ENCODE measurements around the gene POLH. TPM values are rescaled to one million over a fixed set of nuclear protein-coding genes. Genes with fewer than 3 reads are reported as not detected.
"Not testable (repeated sequence)": the region's sequence is repeated elsewhere in the genome, so short reads cannot be mapped to it uniquely, and the experiment has no call there.

POLH gene
- total and polyA plus RNA-seq, 2 donors from 2014 or later, result 1.8 to 16.8 TPM

DNA sequence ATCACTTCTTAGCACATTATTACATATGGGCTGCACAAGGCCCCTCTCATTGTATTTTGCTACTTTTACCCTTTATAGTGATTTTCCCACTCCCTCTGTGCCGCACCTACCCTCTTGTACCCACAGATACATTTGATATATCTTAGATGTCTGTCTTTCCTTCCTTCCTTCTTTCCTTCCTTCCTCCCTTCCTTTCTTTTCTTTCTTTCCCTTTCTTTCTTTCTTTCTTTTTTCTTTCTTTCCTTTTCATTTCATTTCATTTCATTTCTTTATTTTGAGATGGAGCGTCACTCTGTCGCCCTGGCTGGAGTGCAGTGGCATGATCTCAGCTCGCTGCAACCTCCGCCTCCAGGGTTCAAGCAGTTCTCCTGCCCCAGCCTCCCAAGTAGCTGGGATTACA, 12.2 kb downstream of the POLH start:
- intact Hi-C loops (cut with DNase I), result no loop called here
- Histone ChIP-seq H3K9ac (ENCODE audit: low read length in 3 of 3) (no peak overlapping the region), H3K27ac (ENCODE audit: low read depth in 2 of 2, low read length in 2 of 2) (no peak overlapping the region), H3K4me3 (ENCODE audit: low read length in 3 of 3) (no peak overlapping the region), H3K4me1 (ENCODE audit: control insufficient read depth in 2 of 3, insufficient read depth in 2 of 3, low read depth in 1 of 3, low read length in 3 of 3) (no peaks in the 10 kb centered on the region), H3K36me3 (ENCODE audit: control insufficient read depth in 2 of 3, insufficient read depth in 3 of 3, low read length in 3 of 3) (peaks cover 0 to 27% (median 11%) of the 10 kb centered on the region in 3 donors), H3K27me3 (ENCODE audit: control insufficient read depth, insufficient read depth, low read length) (no peaks in the 10 kb centered on the region), H3K9me3 (ENCODE audit: control insufficient read depth in 2 of 3, insufficient read depth in 1 of 3, low read length in 3 of 3) (no peaks in the 10 kb centered on the region)
- no peak for FAIRE-seq
- TF ChIP-seq, protein P1, sequence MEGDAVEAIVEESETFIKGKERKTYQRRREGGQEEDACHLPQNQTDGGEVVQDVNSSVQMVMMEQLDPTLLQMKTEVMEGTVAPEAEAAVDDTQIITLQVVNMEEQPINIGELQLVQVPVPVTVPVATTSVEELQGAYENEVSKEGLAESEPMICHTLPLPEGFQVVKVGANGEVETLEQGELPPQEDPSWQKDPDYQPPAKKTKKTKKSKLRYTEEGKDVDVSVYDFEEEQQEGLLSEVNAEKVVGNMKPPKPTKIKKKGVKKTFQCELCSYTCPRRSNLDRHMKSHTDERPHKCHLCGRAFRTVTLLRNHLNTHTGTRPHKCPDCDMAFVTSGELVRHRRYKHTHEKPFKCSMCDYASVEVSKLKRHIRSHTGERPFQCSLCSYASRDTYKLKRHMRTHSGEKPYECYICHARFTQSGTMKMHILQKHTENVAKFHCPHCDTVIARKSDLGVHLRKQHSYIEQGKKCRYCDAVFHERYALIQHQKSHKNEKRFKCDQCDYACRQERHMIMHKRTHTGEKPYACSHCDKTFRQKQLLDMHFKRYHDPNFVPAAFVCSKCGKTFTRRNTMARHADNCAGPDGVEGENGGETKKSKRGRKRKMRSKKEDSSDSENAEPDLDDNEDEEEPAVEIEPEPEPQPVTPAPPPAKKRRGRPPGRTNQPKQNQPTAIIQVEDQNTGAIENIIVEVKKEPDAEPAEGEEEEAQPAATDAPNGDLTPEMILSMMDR (IDR thresholded peaks at IDR 0.05; ENCODE audit: borderline replicate concordance, extremely low read depth, insufficient read depth), result no peak
- DNase-seq, result no peak

DNA sequence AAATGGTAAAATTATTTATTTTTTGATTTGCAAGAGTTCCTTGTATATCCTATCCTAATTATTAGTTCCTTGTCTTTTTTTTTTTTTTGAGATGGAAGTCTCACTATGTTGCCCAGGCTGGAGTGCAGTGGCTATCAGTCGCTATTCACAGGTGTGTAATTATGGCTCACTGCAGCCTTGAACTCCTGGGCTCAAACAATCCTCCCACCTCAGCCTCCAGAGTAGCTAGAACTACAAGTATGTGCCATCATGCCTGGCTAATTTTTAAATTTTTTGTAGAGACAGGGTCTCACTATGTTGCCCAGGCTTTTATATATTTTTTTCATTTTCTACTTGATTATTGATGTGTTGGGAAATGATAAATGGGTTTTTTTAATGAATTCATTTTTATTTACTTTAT, 13.6 kb downstream of the POLH start:
- H3K9me3 ChIP-seq (ENCODE audit: control insufficient read depth in 2 of 3, insufficient read depth in 1 of 3, low read length in 3 of 3); H3K27me3 ChIP-seq (ENCODE audit: control insufficient read depth, insufficient read depth, low read length); H3K9ac ChIP-seq (ENCODE audit: low read length in 3 of 3); DNase-seq; H3K4me3 ChIP-seq (ENCODE audit: low read length in 3 of 3); H3K27ac ChIP-seq (ENCODE audit: low read depth in 2 of 2, low read length in 2 of 2); intact Hi-C loops (cut with DNase I); H3K4me1 ChIP-seq (ENCODE audit: control insufficient read depth in 2 of 3, insufficient read depth in 2 of 3, low read depth in 1 of 3, low read length in 3 of 3); FAIRE-seq: not testable (repeated sequence)
- H3K36me3 ChIP-seq (ENCODE audit: control insufficient read depth in 2 of 3, insufficient read depth in 3 of 3, low read length in 3 of 3), result peaks cover 0 to 14% (median 7%) of the 10 kb centered on the region in 3 donors

DNA sequence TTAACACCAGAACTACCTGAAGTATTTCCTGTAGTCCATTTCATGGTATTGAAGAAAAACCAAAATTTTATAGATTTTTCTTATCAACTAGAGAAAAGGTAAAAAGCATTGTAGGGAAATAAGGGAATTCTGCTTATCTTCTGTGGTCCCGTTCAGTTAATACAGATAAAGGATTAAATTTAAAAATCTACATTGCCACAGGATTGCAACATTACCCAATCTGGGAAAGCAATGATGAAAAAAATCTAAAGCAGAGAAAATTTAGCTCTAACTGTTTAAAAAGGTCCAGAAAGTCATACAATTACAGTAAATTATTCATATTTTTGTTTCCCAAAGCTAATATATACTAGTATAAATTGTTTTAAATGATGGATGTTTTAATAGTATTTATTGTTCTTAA, 18.0 kb downstream of the POLH start:
- H3K4me3 ChIP-seq (ENCODE audit: low read length in 3 of 3), result no peak overlapping the region
- intact Hi-C loops (cut with DNase I), result no loop called here
- no peak overlapping the region for H3K27ac ChIP-seq (ENCODE audit: low read depth in 2 of 2, low read length in 2 of 2)
- TF ChIP-seq, protein P1 (IDR thresholded peaks at IDR 0.05; ENCODE audit: borderline replicate concordance, extremely low read depth, insufficient read depth), result no peak
- FAIRE-seq (no peak), DNase-seq (no peak)
- peaks cover 0 to 10% (median 0%) of the 10 kb centered on the region in 3 donors for H3K36me3 ChIP-seq (ENCODE audit: control insufficient read depth in 2 of 3, insufficient read depth in 3 of 3, low read length in 3 of 3)
- H3K27me3 ChIP-seq (ENCODE audit: control insufficient read depth, insufficient read depth, low read length), result no peaks in the 10 kb centered on the region
- H3K9me3 ChIP-seq (ENCODE audit: control insufficient read depth in 2 of 3, insufficient read depth in 1 of 3, low read length in 3 of 3), result no peaks in the 10 kb centered on the region
- H3K9ac ChIP-seq (ENCODE audit: low read length in 3 of 3), result no peak overlapping the region
- no peaks in the 10 kb centered on the region for H3K4me1 ChIP-seq (ENCODE audit: control insufficient read depth in 2 of 3, insufficient read depth in 2 of 3, low read depth in 1 of 3, low read length in 3 of 3)

DNA sequence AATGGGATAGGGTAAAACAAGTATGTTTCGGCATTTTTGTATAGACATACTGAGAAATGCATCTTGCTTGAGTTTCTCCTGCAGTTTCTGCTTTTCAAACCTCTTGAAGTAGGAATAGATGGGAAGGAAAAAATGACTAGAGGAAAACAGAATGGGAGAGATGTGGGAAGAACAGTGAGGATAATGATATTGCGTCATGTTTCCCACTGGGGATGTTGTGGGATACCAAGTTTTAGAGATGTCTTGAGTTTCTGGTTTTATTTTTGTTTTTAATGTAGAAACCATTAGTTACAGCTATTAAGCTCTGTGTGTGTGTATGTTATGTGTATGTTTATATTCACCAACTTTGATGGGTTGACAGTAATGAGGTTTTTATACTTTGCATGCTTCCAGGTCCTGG, 24.6 kb downstream of the POLH start:
- Histone ChIP-seq H3K4me1 (ENCODE audit: control insufficient read depth in 2 of 3, insufficient read depth in 2 of 3, low read depth in 1 of 3, low read length in 3 of 3) (no peaks in the 10 kb centered on the region), H3K9me3 (ENCODE audit: control insufficient read depth in 2 of 3, insufficient read depth in 1 of 3, low read length in 3 of 3) (no peaks in the 10 kb centered on the region), H3K27ac (ENCODE audit: low read depth in 2 of 2, low read length in 2 of 2) (no peak overlapping the region), H3K27me3 (ENCODE audit: control insufficient read depth, insufficient read depth, low read length) (no peaks in the 10 kb centered on the region), H3K4me3 (ENCODE audit: low read length in 3 of 3) (no peak overlapping the region), H3K9ac (ENCODE audit: low read length in 3 of 3) (no peak overlapping the region), H3K36me3 (ENCODE audit: control insufficient read depth in 2 of 3, insufficient read depth in 3 of 3, low read length in 3 of 3) (peaks cover 2 to 23% (median 2%) of the 10 kb centered on the region in 3 donors)
- intact Hi-C loops (cut with DNase I), result no loop called here
- FAIRE-seq, result no peak
- TF ChIP-seq, protein P1 (IDR thresholded peaks at IDR 0.05; ENCODE audit: borderline replicate concordance, extremely low read depth, insufficient read depth), result no peak
- no peak for DNase-seq
